ENCODE measurements around the gene D2HGDH.

GRCh38 chr2:241708879-241709278 is 25.6 kb upstream of the D2HGDH start:
- no peak for TF ChIP-seq CTCF (IDR thresholded peaks at IDR 0.05; ENCODE audit: low read length)
- TF ChIP-seq EZH2 (optimal IDR thresholded peaks at IDR 0.05; ENCODE audit: low read depth, low read length), result no peak
